ENCODE results near the gene GPR142. TPM values are rescaled to one million over a fixed set of nuclear protein-coding genes. Genes with fewer than 3 reads are reported as not detected.

Gene GPR142
- total and polyA plus RNA-seq, 4 donors: 0.05 to 0.08 TPM; not detected in 2

GRCh38 chr17:74360899-74361229 lies 6.4 kb upstream of the GPR142 start:
- TF ChIP-seq GABPA (IDR thresholded peaks at IDR 0.05 in 1 of 2, conservative IDR thresholded peaks at IDR 0.05 in 1 of 2) (no peak), RAD21 (IDR thresholded peaks at IDR 0.05) (no peak), ATF3 (IDR thresholded peaks at IDR 0.05) (no peak), FOXA1 (IDR thresholded peaks at IDR 0.05) (no peak), YY1 (IDR thresholded peaks at IDR 0.05) (no peak), MAX (IDR thresholded peaks at IDR 0.05) (no peak), CTCF (IDR thresholded peaks at IDR 0.05; ENCODE audit: low read depth, low read length, missing input control) (no peak), HNF4A (conservative IDR thresholded peaks at IDR 0.05) (no peak), JUND (IDR thresholded peaks at IDR 0.05) (no peak), RXRA (IDR thresholded peaks at IDR 0.05) (no peak), FOXA2 (IDR thresholded peaks at IDR 0.05) (no peak), TAF1 (conservative IDR thresholded peaks at IDR 0.05) (no peak), SP1 (IDR thresholded peaks at IDR 0.05) (no peak), NR2F2 (IDR thresholded peaks at IDR 0.05) (no peak), EGR1 (IDR thresholded peaks at IDR 0.05; ENCODE audit: low read depth in 2 of 2) (no peak)
- no peak overlapping the region for H3K9ac ChIP-seq (ENCODE audit: low read depth in 1 of 2, low read length in 2 of 2)
- H3K4me1 ChIP-seq (ENCODE audit: control insufficient read depth in 4 of 4, insufficient read depth in 4 of 4, low read length in 3 of 4): peaks cover 2 to 11% (median 6%) of the 10 kb centered on the region in 4 donors
- no peaks in the 10 kb centered on the region for H3K9me3 ChIP-seq (ENCODE audit: control insufficient read depth in 4 of 4, low read length in 3 of 4)
- WGBS: 59% methylated on average over 7 of the region's 7 CpGs
- peaks cover 0 to 4% (median 2%) of the 10 kb centered on the region in 4 donors for H3K27me3 ChIP-seq (ENCODE audit: control insufficient read depth in 4 of 4, insufficient read depth in 4 of 4, low read length in 3 of 4)
- DNase-seq (ENCODE audit: low spot score): no peak
- no peak overlapping the region for H3K4me3 ChIP-seq (ENCODE audit: low read depth in 1 of 3, low read length in 3 of 3)
- no peaks in the 10 kb centered on the region for H3K36me3 ChIP-seq (ENCODE audit: control insufficient read depth in 4 of 4, insufficient read depth in 3 of 4, low read depth in 1 of 4, low read length in 3 of 4)
- no peak overlapping the region for H3K27ac ChIP-seq (ENCODE audit: low read depth in 1 of 2, low read length in 2 of 2)

GRCh38 chr17:74361230-74362068 lies 5.9 kb upstream of the GPR142 start, which contains the start of gene BTBD17:
Gene BTBD17, minus strand, starts transcription at chr17:74361868. Its CDS starts 49 bp downstream, at chr17:74361819.
- Histone ChIP-seq H3K27me3 (ENCODE audit: control insufficient read depth in 4 of 4, insufficient read depth in 4 of 4, low read length in 3 of 4) (peaks cover 0 to 4% (median under 1%) of the 10 kb centered on the region in 4 donors), H3K36me3 (ENCODE audit: control insufficient read depth in 4 of 4, insufficient read depth in 3 of 4, low read depth in 1 of 4, low read length in 3 of 4) (no peaks in the 10 kb centered on the region), H3K4me3 (ENCODE audit: low read depth in 1 of 3, low read length in 3 of 3) (no peak within 1 kb of the TSS), H3K4me1 (ENCODE audit: control insufficient read depth in 4 of 4, insufficient read depth in 4 of 4, low read length in 3 of 4) (peaks cover 2 to 11% (median 6%) of the 10 kb centered on the region in 4 donors), H3K9me3 (ENCODE audit: control insufficient read depth in 4 of 4, low read length in 3 of 4) (no peaks in the 10 kb centered on the region), H3K27ac (ENCODE audit: low read depth in 1 of 2, low read length in 2 of 2) (no peak within 1 kb of the TSS), H3K9ac (ENCODE audit: low read depth in 1 of 2, low read length in 2 of 2) (no peak within 1 kb of the TSS)
- 32% methylated on average over 28 of the region's 28 CpGs for WGBS
- peak; percentile 45 to 72 for TF ChIP-seq RAD21 (IDR thresholded peaks at IDR 0.05)
- peak; percentile 39 for TF ChIP-seq CTCF (IDR thresholded peaks at IDR 0.05; ENCODE audit: low read depth, low read length, missing input control)
- TF ChIP-seq ATF3 (IDR thresholded peaks at IDR 0.05): no peak
- no peak for TF ChIP-seq ZBTB33 (IDR thresholded peaks at IDR 0.05)
- DNase-seq (ENCODE audit: low spot score): peak; percentile 65

Measured in liver (tissue), 9 donors.